HG03565 (cell line): Measurements from ENCODE around the gene ZFP69.
"Not testable (repeated sequence)": the region's sequence is repeated elsewhere in the genome, so short reads cannot be mapped to it uniquely, and the experiment has no call there.

ENCODE experiments used
- ATAC-seq: cut with Tn5 transposase; IDR thresholded peaks from one replicate; pipeline ENCODE4 v1.9.1; 2021; ENCODE audit warnings: mild to moderate bottlenecking, moderate library complexity; ENCODE audit not compliant: unreplicated experiment

ZFP69 gene

GRCh38 chr1:40476924-40477677, at the start of gene ZFP69:
Gene ZFP69 (plus strand): TSS chr1:40477290. CDS start chr1:40479362, 2,072 bp downstream.
- ATAC-seq, result no peak

- ATAC-seq, result no peak
These were observed 45.7 kb upstream of the ZFP69 start for GRCh38 chr1:40431385-40431784.

- ATAC-seq, result no peak
These were observed 44.3 kb upstream of the ZFP69 start for GRCh38 chr1:40432644-40433390.

GRCh38 chr1:40435471-40435870, 41.6 kb upstream of the ZFP69 start:
- no peak for ATAC-seq

- ATAC-seq, result no peak
These were observed 41.2 kb upstream of the ZFP69 start for GRCh38 chr1:40435876-40436275.

- no peak for ATAC-seq
These were observed 38.6 kb upstream of the ZFP69 start for GRCh38 chr1:40438391-40439015.

GRCh38 chr1:40439247-40439646, 37.8 kb upstream of the ZFP69 start:
- ATAC-seq, result no peak

- peak; percentile 73 for ATAC-seq
These were observed 27.2 kb upstream of the ZFP69 start, which contains the start of gene ZFP69B for GRCh38 chr1:40449684-40450494. Gene ZFP69B (plus strand): TSS chr1:40450476. CDS start chr1:40450962, 486 bp downstream.

GRCh38 chr1:40450495-40451237, 26.4 kb upstream of the ZFP69 start:
- ATAC-seq, result peak; percentile 54

GRCh38 chr1:40451238-40451585, 25.9 kb upstream of the ZFP69 start:
- no peak for ATAC-seq

- ATAC-seq, result no peak
These were observed 22.2 kb upstream of the ZFP69 start for GRCh38 chr1:40454873-40455272.

- no peak for ATAC-seq
These were observed 14.0 kb upstream of the ZFP69 start for GRCh38 chr1:40462956-40463590.

- ATAC-seq, result no peak
These were observed 7.8 kb upstream of the ZFP69 start for GRCh38 chr1:40469327-40469726.

- ATAC-seq, result no peak
These were observed 1.8 kb upstream of the ZFP69 start for GRCh38 chr1:40475268-40475667.

- no peak for ATAC-seq
These were observed 576 bp downstream of the ZFP69 start for GRCh38 chr1:40477678-40478053.

GRCh38 chr1:40478276-40478675, 1.2 kb downstream of the ZFP69 start:
- no peak for ATAC-seq

GRCh38 chr1:40479156-40479555, 2.1 kb downstream of the ZFP69 start:
- ATAC-seq, result no peak

- ATAC-seq, result no peak
These were observed 18.3 kb downstream of the ZFP69 start for GRCh38 chr1:40495315-40495903.

- not testable (repeated sequence) for ATAC-seq
These were observed 25.6 kb downstream of the ZFP69 start for GRCh38 chr1:40502651-40503050.
